Measurements from ENCODE around the gene LNP1. TPM values are rescaled to one million over a fixed set of nuclear protein-coding genes. Genes with fewer than 3 reads are reported as not detected.
A peak's percentile ranks its signal among the peaks of the same experiment; 100 is the strongest.
"Not testable (repeated sequence)": the region's sequence is repeated elsewhere in the genome, so short reads cannot be mapped to it uniquely, and the experiment has no call there.

LNP1 gene, protein sequence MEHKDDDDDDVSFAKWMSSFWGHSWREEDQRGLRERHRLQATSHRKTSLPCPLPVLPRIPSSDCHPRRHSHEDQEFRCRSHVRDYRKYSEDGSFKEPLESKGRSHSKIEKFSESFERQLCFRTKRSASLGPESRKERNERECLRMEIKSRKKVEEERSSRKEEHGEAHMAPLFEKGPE
- 6.1 TPM for polyA plus RNA-seq (ENCODE audit: insufficient read length)

DNA sequence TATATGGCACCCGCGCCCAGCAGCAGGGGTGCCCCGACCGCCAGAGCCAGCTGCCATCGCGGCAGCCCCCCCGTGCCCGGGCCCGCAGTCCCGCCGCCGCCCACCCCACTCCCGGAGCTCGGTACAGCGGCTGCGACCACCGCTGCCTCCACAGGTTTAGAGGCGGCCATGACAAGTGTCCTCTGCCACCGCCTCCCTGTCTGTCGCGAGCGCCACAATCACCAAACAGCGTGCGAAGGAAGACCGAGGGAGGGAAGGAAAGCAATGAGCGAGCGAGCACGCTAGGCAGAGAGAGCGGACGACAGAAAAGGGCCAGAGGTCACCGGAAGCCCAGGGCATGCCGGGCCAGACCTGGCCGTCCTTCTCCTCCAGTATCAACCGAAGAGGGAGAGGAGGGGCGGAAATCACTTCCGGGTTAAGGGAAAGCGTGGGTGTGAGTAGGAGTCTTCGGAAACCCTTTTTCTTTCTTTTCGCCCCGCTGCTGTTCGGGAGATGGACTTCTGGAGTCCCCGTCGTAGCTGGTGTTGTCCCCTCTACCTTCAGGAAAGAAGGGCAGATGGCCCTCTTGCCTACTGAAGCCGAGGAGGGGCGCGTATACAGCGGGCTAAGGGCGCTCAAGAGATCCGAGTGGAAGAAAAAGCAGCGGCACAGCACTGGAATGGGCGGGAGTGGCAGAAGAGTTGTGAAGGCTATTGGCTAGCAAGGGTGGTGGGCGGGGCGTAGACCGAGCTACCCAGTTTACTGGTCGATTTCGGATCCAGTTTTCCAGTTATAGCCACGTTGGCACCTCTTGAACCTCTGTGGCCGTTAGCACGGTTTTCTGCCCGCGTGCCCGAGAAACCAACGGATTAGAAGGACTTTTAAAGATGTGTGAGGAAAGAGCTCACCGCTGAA, at the start of gene LNP1, which contains the start of gene TOMM70:
TSS of gene LNP1 (plus strand) at position 760 of the 894 bp plus-strand sequence. CDS start 28,191 bp downstream, outside the sequence.
TSS of gene TOMM70 (minus strand) at position 310 of the 894 bp plus-strand sequence. CDS start at position 170, 140 bp downstream.
- peak; percentile 97 for DNase-seq

- DNase-seq, result not testable (repeated sequence)
These were observed 49.6 kb upstream of the LNP1 start for GRCh38 chr3:100351770-100352169.

DNA sequence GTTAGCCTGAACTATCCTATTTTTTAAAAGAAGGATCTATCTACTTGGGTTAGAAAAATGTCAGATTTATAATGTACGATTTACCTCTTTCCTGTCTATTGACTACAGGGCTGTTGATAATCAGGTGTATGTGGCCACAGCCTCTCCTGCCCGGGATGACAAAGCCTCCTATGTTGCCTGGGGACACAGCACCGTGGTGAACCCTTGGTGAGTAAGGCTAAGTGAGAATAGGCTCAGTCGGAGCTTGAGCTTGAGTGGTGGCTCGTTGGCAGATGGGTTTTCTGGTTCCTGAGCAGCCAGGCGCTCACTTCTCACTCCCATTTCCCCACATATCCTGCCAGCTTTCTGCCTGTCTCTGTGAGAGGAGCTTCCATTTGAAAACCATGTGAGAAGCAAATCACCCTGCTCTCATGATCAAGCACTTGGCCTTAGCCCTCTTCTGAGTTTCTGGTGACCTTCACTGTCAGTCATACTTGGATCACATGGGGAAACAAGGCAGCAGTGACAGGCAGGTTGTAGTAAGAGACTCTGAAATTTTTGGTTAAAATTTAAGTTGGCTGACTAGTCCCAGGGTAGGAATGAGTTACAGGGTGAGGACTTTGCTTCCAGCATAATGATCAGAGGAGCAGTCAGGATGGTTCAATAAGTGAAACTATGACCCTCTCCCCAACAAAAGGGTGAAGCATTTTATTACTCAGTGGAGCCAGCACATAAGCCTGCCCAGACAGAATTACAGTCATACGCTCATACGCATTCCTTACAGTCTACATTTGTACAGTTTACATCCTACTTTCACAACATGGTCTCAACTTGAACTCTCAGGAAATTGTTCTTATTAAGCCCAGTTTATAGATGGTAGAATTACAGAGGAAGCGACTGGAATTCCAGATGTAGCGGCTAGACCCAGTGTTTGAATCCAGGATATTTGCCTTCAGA, 48.8 kb upstream of the LNP1 start:
- no peak for DNase-seq

DNA sequence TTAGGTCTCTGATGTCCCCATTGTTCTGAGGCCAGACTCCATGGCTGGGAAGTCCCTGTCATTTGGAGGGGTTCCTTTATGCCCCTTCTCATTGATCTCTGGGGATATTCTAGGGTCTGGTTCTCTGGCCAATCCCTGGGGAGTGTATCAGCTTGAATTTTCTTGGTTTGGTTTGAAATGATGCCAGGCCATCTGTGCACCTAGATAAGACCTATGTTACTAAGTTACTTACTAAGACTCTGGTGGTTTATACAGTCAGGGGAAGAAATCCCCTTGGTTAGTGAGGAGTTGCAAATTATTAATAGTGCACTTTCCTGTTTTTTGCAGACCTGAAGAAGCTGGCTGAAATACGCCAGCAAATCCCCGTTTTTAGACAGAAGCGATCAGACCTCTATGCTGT, 46.5 kb upstream of the LNP1 start:
- no peak for DNase-seq

GRCh38 chr3:100358413-100358812, 42.9 kb upstream of the LNP1 start:
- no peak for DNase-seq

GRCh38 chr3:100359035-100359434, 42.3 kb upstream of the LNP1 start:
- no peak for DNase-seq

- no peak for DNase-seq
These were observed 40.4 kb upstream of the LNP1 start for GRCh38 chr3:100360757-100361496.

- DNase-seq, result no peak
These were observed 39.4 kb upstream of the LNP1 start for GRCh38 chr3:100361897-100362296.

DNA sequence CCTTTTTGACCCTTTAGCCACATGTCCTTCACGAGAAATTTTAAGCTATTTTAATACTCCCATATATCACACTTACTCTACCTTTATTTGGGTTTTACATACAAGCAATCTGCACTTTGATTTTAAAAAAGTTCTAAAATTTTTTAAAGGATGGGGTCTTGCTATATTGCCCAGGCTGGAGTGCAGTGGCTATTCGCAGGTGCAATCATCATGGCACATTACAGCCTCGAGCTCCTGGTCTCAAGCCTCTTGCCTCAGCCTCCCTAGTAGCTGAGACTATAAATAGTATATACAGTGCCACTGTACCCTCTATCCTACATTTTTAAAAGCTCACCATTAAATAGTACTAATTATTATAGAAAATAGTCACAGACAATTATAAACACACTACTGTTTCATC, 36.9 kb upstream of the LNP1 start:
- no peak for DNase-seq

DNA sequence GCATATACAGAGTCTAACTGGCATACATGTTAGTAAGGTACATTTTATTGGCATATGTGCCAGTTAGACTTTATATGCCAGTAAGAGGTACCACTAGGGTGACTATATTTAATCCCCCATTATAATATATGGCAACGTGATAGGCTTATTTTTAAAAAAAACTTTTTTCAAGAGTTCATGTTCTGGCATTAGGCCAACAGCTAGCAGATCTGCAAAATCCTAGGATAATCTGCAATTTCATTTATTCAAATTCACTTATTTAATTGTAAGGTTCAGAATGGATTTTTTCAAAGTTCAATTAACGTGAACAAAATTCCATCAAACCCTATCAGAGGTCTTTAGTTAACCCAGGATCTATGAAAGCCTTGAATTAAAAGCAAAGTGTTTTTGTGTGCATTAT, 34.9 kb upstream of the LNP1 start:
- no peak for DNase-seq

- DNase-seq, result no peak
These were observed 32.9 kb upstream of the LNP1 start for GRCh38 chr3:100368441-100368840.

DNA sequence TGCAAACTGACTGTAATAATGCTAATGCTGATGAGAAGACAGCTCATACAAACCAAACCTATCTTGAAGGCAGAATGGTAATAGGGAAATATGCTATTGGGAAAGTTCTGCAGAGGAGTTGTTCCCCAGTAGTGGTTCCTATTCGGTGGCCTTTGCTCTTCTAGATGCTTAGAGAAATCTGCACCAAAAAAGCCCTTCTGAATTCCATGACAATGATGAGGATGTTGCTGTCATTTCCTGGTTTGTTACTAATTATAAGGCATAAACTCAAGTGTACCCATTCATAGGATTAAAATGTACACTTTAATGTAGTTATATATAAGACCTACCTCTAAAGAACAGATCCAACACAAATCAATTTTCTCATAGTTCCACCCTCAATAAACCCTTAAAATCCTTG, 30.6 kb upstream of the LNP1 start:
- no peak for DNase-seq

- DNase-seq, result no peak
These were observed 26.8 kb upstream of the LNP1 start for GRCh38 chr3:100374521-100374920.

DNA sequence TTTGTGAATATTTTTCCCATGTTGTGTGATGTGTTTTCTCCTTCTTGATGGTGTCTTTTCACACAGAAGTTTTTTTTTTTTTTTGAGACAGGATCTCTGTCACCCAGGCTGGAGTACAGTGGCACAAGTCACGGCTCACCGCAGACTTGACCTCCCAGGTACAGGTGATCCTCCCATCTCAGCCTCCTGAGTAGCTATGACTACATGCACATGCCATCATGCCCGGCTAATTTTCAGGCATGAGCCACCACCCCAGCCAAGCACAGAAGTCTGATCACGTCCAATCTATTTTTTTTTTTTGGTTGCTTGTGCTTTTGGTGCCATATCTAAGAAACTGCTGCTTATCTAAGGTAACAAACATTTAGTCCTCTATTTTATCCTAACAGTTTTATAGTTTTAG, 25.0 kb upstream of the LNP1 start:
- DNase-seq, result no peak

GRCh38 chr3:100384733-100385525, 16.4 kb upstream of the LNP1 start:
- no peak for DNase-seq

DNA sequence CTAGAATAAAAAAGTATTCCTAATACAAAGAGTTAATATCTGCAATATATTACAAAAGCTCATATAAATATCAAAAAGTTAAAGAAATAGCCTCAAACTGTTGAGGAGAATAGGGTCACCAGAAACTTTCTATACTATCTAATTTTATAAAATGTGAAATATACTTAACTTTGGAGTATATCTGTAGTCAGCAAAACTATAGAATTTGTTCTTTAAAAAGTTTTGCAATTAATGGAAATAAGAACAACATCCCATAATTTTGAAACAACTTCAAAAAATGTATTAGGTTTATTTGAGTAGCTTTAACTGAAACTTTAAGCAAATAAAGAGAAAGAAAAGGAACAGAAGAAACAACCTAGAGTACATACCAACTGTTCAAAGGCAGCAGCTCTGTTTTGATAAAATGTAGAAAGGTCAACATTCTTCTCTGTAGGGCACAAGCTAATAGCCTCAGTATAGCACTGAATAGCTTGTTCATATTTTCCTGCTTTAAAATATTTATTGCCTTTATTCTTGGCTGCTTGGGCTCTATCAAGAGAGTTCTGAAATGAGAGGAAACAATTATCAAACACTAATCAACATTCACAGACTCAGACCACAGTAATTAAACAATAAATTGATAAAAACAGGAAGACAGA, 14.8 kb upstream of the LNP1 start:
- no peak for DNase-seq

DNA sequence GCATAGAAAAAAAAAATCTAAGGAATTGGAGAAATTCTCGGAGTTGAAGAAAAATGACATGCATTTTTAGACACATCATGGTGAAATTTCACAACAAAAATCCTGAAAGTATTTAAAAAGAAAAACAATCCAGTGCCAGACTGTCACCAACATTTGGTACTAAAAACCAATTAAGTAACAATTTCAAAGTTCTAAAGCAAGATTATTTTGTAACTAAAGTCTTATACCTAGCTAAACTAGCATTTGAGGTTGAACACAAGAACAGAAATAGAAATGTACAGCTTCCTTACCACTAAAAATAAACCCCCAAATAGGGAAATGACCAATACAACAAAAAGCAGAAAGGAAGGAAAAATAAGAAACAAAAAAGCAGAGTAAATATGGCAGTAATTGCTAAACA, 12.3 kb upstream of the LNP1 start:
- no peak for DNase-seq

- no peak for DNase-seq
These were observed 5.5 kb upstream of the LNP1 start for GRCh38 chr3:100395679-100396431.

DNA sequence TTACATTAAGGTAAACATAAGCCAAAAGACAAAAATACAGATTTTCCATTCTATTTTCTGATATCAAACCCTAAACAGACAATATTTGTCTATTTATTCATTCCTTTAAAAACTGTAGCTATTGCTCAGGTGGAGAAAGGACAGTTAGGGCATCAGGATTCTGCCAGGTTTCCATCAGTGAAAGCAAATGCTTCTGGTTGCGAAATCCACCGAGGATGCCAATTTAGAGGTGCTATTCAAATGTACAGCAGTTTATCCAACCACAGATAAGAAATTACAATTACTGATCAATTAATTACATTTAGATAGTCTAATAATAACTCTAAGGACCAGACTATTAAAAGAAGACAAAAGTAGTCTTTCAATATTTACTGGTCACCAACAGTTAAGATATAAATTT, 4.4 kb upstream of the LNP1 start:
- no peak for DNase-seq

Measured in hindlimb muscle (tissue), 1 donor.